ENCODE data around the gene UBE2J2. TPM values are rescaled to one million over a fixed set of nuclear protein-coding genes. Genes with fewer than 3 reads are reported as not detected.

Gene UBE2J2
- total and polyA plus RNA-seq, 2 of the 13 experiments (the other 11 are each of a cell fraction or from before 2014, with no cell fraction given), result 25.4 to 29.4 TPM

DNA sequence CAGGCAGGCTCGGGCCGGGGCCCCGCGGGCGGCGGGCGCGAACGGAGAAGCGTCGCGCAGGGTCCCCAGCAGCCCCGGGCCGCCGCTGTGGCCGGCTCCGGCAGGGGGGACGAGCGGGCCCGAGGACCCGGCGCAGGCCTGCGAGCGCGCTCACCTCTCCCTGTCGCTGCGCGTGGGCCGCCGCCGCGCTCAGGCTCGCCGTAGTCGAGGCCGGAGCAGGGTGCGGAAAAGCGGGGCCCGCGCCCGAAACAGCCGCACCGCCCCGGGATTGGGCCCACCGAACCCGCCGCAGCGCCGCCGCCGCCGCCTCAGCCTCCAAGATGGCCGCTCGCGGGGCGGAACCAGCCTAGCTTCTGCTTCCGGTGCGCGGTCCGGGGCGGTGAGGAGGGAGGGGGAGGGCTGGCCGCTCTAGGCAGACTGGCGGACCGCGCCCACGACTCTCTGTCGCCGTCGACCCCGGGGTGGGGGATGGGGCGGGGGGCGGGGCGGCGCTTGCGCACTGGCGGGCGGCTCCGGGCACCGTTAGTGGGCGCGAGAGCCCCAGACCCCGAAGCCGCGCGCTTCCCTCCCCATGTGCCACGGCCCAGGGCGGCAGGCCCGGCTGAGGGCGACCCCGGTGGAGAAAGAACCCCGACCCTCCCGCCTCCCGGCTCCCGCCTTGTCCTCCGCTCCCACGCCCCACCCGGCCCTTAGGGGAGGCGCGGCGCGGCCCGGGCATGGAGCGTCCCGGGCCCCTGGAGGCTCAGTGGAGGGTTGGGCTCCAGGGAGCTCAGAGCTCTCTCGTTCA lies at the start of gene UBE2J2 (continued):
- TF ChIP-seq ZKSCAN1 (IDR thresholded peaks at IDR 0.05; ENCODE audit: low read length) (no peak), TP53 (CRISPR knock-in tag; conservative IDR thresholded peaks at IDR 0.05) (no peak), ZNF441 (CRISPR knock-in tag; IDR thresholded peaks at IDR 0.05; ENCODE audit: borderline replicate concordance) (0 out of 2 replicates have a peak, but pooled peaks have one; percentile 31), ZNF121 (CRISPR knock-in tag; IDR thresholded peaks at IDR 0.05) (no peak), ZNF614 (CRISPR knock-in tag; IDR thresholded peaks at IDR 0.05; ENCODE audit: borderline replicate concordance) (no peak), ATAD3A (CRISPR knock-in tag; IDR thresholded peaks at IDR 0.05) (no peak), ZEB1 (IDR thresholded peaks at IDR 0.05; ENCODE audit: insufficient replicate concordance, low read depth) (no peak), ZFP82 (CRISPR knock-in tag; IDR thresholded peaks at IDR 0.05; ENCODE audit: borderline replicate concordance) (no peak), ZNF468 (CRISPR knock-in tag; IDR thresholded peaks at IDR 0.05) (no peak), ZBTB1 (CRISPR knock-in tag; IDR thresholded peaks at IDR 0.05; ENCODE audit: borderline replicate concordance) (no peak), CBX5 (CRISPR knock-in tag; IDR thresholded peaks at IDR 0.05; ENCODE audit: borderline replicate concordance) (no peak), RAD51 (IDR thresholded peaks at IDR 0.05; ENCODE audit: borderline replicate concordance) (no peak), KDM1A (CRISPR knock-in tag; IDR thresholded peaks at IDR 0.05) (no peak), NFIB (CRISPR knock-in tag; IDR thresholded peaks at IDR 0.05; ENCODE audit: borderline replicate concordance) (no peak), ZNF333 (CRISPR knock-in tag; IDR thresholded peaks at IDR 0.05; ENCODE audit: borderline replicate concordance) (no peak)
- TF ChIP-seq, protein P1, sequence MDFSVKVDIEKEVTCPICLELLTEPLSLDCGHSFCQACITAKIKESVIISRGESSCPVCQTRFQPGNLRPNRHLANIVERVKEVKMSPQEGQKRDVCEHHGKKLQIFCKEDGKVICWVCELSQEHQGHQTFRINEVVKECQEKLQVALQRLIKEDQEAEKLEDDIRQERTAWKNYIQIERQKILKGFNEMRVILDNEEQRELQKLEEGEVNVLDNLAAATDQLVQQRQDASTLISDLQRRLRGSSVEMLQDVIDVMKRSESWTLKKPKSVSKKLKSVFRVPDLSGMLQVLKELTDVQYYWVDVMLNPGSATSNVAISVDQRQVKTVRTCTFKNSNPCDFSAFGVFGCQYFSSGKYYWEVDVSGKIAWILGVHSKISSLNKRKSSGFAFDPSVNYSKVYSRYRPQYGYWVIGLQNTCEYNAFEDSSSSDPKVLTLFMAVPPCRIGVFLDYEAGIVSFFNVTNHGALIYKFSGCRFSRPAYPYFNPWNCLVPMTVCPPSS (IDR thresholded peaks at IDR 0.05), result no peak
- TF ChIP-seq, protein P2, sequence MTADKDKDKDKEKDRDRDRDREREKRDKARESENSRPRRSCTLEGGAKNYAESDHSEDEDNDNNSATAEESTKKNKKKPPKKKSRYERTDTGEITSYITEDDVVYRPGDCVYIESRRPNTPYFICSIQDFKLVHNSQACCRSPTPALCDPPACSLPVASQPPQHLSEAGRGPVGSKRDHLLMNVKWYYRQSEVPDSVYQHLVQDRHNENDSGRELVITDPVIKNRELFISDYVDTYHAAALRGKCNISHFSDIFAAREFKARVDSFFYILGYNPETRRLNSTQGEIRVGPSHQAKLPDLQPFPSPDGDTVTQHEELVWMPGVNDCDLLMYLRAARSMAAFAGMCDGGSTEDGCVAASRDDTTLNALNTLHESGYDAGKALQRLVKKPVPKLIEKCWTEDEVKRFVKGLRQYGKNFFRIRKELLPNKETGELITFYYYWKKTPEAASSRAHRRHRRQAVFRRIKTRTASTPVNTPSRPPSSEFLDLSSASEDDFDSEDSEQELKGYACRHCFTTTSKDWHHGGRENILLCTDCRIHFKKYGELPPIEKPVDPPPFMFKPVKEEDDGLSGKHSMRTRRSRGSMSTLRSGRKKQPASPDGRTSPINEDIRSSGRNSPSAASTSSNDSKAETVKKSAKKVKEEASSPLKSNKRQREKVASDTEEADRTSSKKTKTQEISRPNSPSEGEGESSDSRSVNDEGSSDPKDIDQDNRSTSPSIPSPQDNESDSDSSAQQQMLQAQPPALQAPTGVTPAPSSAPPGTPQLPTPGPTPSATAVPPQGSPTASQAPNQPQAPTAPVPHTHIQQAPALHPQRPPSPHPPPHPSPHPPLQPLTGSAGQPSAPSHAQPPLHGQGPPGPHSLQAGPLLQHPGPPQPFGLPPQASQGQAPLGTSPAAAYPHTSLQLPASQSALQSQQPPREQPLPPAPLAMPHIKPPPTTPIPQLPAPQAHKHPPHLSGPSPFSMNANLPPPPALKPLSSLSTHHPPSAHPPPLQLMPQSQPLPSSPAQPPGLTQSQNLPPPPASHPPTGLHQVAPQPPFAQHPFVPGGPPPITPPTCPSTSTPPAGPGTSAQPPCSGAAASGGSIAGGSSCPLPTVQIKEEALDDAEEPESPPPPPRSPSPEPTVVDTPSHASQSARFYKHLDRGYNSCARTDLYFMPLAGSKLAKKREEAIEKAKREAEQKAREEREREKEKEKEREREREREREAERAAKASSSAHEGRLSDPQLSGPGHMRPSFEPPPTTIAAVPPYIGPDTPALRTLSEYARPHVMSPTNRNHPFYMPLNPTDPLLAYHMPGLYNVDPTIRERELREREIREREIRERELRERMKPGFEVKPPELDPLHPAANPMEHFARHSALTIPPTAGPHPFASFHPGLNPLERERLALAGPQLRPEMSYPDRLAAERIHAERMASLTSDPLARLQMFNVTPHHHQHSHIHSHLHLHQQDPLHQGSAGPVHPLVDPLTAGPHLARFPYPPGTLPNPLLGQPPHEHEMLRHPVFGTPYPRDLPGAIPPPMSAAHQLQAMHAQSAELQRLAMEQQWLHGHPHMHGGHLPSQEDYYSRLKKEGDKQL (CRISPR knock-in tag; IDR thresholded peaks at IDR 0.05; ENCODE audit: low read depth), result no peak
- TF ChIP-seq, protein P3, sequence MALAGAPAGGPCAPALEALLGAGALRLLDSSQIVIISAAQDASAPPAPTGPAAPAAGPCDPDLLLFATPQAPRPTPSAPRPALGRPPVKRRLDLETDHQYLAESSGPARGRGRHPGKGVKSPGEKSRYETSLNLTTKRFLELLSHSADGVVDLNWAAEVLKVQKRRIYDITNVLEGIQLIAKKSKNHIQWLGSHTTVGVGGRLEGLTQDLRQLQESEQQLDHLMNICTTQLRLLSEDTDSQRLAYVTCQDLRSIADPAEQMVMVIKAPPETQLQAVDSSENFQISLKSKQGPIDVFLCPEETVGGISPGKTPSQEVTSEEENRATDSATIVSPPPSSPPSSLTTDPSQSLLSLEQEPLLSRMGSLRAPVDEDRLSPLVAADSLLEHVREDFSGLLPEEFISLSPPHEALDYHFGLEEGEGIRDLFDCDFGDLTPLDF (CRISPR knock-in tag; IDR thresholded peaks at IDR 0.05), result peak; percentile 33; the same call in 1 of the 2 replicates
- TF ChIP-seq, protein P4, sequence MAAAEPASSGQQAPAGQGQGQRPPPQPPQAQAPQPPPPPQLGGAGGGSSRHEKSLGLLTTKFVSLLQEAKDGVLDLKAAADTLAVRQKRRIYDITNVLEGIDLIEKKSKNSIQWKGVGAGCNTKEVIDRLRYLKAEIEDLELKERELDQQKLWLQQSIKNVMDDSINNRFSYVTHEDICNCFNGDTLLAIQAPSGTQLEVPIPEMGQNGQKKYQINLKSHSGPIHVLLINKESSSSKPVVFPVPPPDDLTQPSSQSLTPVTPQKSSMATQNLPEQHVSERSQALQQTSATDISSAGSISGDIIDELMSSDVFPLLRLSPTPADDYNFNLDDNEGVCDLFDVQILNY (CRISPR knock-in tag; conservative IDR thresholded peaks at IDR 0.05), result no peak; the same call in 1 of the 2 replicates

Measured in HepG2 (cell line).